Suprapubic skin (tissue), 3 donors: ENCODE results near the gene TMEM98.
"Not testable (repeated sequence)": the region's sequence is repeated elsewhere in the genome, so short reads cannot be mapped to it uniquely, and the experiment has no call there.

Experiments used
- CTCF ChIP-seq, 2 donors: fragments of 200-600 bp in 1 of 2; fragments of 450-650 bp in 1 of 2; sonication (generic) in 1 of 2; IDR thresholded peaks; one replicate each; pipeline ENCODE4 v1.5.1; 2016 to 2019; ENCODE audit warnings: antibody characterized with exemption in 2 of 2, mild to moderate bottlenecking in 1 of 2, moderate library complexity in 1 of 2
- POLR2A ChIP-seq, 2 donors: fragments of 450-650 bp; IDR thresholded peaks; one replicate each; pipeline ENCODE4 v1.6.1; 2017; ENCODE audit warnings: antibody characterized with exemption in 2 of 2, mild to moderate bottlenecking in 2 of 2, moderate library complexity in 2 of 2

GRCh38 chr17:32886951-32887350 lies 41.0 kb upstream of the TMEM98 start:
- not testable (repeated sequence) for TF ChIP-seq CTCF, POLR2A (IDR thresholded peaks at IDR 0.05)
